ENCODE data around the gene AFAP1L2. TPM values are rescaled to one million over a fixed set of nuclear protein-coding genes. Genes with fewer than 3 reads are reported as not detected.

Gene AFAP1L2
- 1 to 10 TPM in 1 of 2 experiments, under 1 TPM in 1; 0.96 to 1.5 TPM for total RNA-seq

GRCh38 chr10:114404171-114405010 is at the start of gene AFAP1L2:
AFAP1L2 (minus strand) TSS chr10:114404502; CDS start chr10:114404455, 47 bp downstream.

Other genes starting within 250 kb of the AFAP1L2 start
- gene CCDC186, start 230.3 kb downstream of the AFAP1L2 start, total RNA-seq: 10 to 100 TPM; 20.0 to 21.2 TPM
- gene TDRD1, start 225.1 kb downstream of the AFAP1L2 start, total RNA-seq: under 1 TPM; 0.35 to 0.55 TPM
- not detected for gene VWA2, start 165.2 kb downstream of the AFAP1L2 start, total RNA-seq